Measurements from ENCODE around the gene DPY19L1. TPM values are rescaled to one million over a fixed set of nuclear protein-coding genes. Genes with fewer than 3 reads are reported as not detected.
"Not testable (repeated sequence)": the region's sequence is repeated elsewhere in the genome, so short reads cannot be mapped to it uniquely, and the experiment has no call there.

DPY19L1 gene
- total RNA-seq, 1 experiment from 2014 or later = 10.7 TPM

GRCh38 chr7:34928560-34928959, 108.7 kb downstream of the DPY19L1 start:
- no peak for DNase-seq
- Histone ChIP-seq H3K27me3 (ENCODE audit: low read length) (no peaks in the 10 kb centered on the region), H2AFZ (ENCODE audit: low read length) (no peak overlapping the region), H3K9me2 (replicated peaks; ENCODE audit: low read length) (no peaks in the 10 kb centered on the region), H3K36me3 (ENCODE audit: low read depth, low read length) (no peaks in the 10 kb centered on the region), H3K9me3 (ENCODE audit: low read length) (no peaks in the 10 kb centered on the region), H4K20me1 (ENCODE audit: low read length) (no peaks in the 10 kb centered on the region), H3K4me3 (ENCODE audit: low read length) (no peak overlapping the region), H3K79me2 (ENCODE audit: low read length) (no peaks in the 10 kb centered on the region), H3F3A (ENCODE audit: low read length, unreplicated experiment) (no peaks in the 10 kb centered on the region), H3K4me2 (ENCODE audit: low read length) (no peak overlapping the region), H3K4me1 (ENCODE audit: insufficient read depth, low read length) (no peaks in the 10 kb centered on the region), H3K9ac (ENCODE audit: low read length) (no peak overlapping the region), H3K27ac (ENCODE audit: low read length) (no peak overlapping the region)
- ChIA-PET POLR2A (ENCODE audit: unreplicated experiment) (no interaction called here), CTCF (no interaction called here)
- no peak for ATAC-seq
- BruUV-seq (replicated peaks) = no TSS peak
- TF ChIP-seq EZH2phosphoT487 (IDR thresholded peaks at IDR 0.05; ENCODE audit: borderline replicate concordance, low read length) (no peak), EZH2 (IDR thresholded peaks at IDR 0.05; ENCODE audit: low read length, unreplicated experiment) (no peak)
- TF ChIP-seq, protein P1, sequence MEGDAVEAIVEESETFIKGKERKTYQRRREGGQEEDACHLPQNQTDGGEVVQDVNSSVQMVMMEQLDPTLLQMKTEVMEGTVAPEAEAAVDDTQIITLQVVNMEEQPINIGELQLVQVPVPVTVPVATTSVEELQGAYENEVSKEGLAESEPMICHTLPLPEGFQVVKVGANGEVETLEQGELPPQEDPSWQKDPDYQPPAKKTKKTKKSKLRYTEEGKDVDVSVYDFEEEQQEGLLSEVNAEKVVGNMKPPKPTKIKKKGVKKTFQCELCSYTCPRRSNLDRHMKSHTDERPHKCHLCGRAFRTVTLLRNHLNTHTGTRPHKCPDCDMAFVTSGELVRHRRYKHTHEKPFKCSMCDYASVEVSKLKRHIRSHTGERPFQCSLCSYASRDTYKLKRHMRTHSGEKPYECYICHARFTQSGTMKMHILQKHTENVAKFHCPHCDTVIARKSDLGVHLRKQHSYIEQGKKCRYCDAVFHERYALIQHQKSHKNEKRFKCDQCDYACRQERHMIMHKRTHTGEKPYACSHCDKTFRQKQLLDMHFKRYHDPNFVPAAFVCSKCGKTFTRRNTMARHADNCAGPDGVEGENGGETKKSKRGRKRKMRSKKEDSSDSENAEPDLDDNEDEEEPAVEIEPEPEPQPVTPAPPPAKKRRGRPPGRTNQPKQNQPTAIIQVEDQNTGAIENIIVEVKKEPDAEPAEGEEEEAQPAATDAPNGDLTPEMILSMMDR (conservative IDR thresholded peaks at IDR 0.05; ENCODE audit: low read depth, low read length) = no peak
- intact Hi-C loops (cut with micrococcal nuclease) = no loop called here

GRCh38 chr7:34928052-34928451, 109.2 kb downstream of the DPY19L1 start:
- H4K20me1 ChIP-seq (ENCODE audit: low read length) = no peaks in the 10 kb centered on the region

DNA sequence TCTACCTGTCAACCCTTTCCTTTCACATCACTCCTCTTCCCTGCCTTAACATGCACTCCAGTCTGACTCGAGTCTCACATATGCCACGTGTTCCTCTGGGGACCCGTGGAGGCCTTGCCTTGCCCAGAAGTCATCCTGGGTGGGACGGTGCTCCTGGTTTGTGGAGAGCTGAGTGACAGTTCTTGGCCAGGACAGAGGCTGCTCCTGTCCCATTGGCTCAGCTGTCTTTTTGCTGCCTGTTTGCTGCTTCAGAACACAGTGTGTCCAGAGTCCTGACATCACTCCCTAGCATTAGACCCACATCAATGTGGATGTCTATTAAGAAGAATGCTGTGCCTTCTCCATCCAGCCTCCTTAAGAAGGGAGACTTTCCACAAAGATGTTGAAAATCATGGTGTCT, 116.8 kb downstream of the DPY19L1 start:
- intact Hi-C loops (cut with micrococcal nuclease); H3K9ac ChIP-seq (ENCODE audit: low read length); H3K36me3 ChIP-seq (ENCODE audit: low read depth, low read length); CTCF ChIA-PET; H3K79me2 ChIP-seq (ENCODE audit: low read length); ATAC-seq; H2AFZ ChIP-seq (ENCODE audit: low read length); DNase-seq; H3K4me2 ChIP-seq (ENCODE audit: low read length); H4K20me1 ChIP-seq (ENCODE audit: low read length); H3K9me2 ChIP-seq (replicated peaks; ENCODE audit: low read length); POLR2A ChIA-PET (ENCODE audit: unreplicated experiment); H3F3A ChIP-seq (ENCODE audit: low read length, unreplicated experiment); H3K4me1 ChIP-seq (ENCODE audit: insufficient read depth, low read length); H3K4me3 ChIP-seq (ENCODE audit: low read length); BruUV-seq (replicated peaks); H3K9me3 ChIP-seq (ENCODE audit: low read length); H3K27ac ChIP-seq (ENCODE audit: low read length); H3K27me3 ChIP-seq (ENCODE audit: low read length): not testable (repeated sequence)

More at GRCh38 chr7:34928052-34928451, 109.2 kb downstream of the DPY19L1 start:
- no peak overlapping the region for H3K4me3 ChIP-seq (ENCODE audit: low read length)
- no peak overlapping the region for H2AFZ ChIP-seq (ENCODE audit: low read length)
- intact Hi-C loops (cut with micrococcal nuclease) = no loop called here
- H3K27ac ChIP-seq (ENCODE audit: low read length) = no peak overlapping the region
- TF ChIP-seq EZH2phosphoT487 (IDR thresholded peaks at IDR 0.05; ENCODE audit: borderline replicate concordance, low read length) = no peak
- no peak for TF ChIP-seq EZH2 (IDR thresholded peaks at IDR 0.05; ENCODE audit: low read length, unreplicated experiment)
- TF ChIP-seq, protein P1 (conservative IDR thresholded peaks at IDR 0.05; ENCODE audit: low read depth, low read length) = peak; percentile 72
- H3K27me3 ChIP-seq (ENCODE audit: low read length) = no peaks in the 10 kb centered on the region
- H3K4me2 ChIP-seq (ENCODE audit: low read length) = no peak overlapping the region
- DNase-seq = peak; percentile 53
- no peak overlapping the region for H3K9ac ChIP-seq (ENCODE audit: low read length)
- H3K36me3 ChIP-seq (ENCODE audit: low read depth, low read length) = no peaks in the 10 kb centered on the region
- no peaks in the 10 kb centered on the region for H3F3A ChIP-seq (ENCODE audit: low read length, unreplicated experiment)
- H3K9me3 ChIP-seq (ENCODE audit: low read length) = no peaks in the 10 kb centered on the region
- H3K79me2 ChIP-seq (ENCODE audit: low read length) = no peaks in the 10 kb centered on the region
- ChIA-PET POLR2A (ENCODE audit: unreplicated experiment) (no interaction called here), CTCF (no interaction called here)
- no TSS peak for BruUV-seq (replicated peaks)
- H3K4me1 ChIP-seq (ENCODE audit: insufficient read depth, low read length) = no peaks in the 10 kb centered on the region
- no peaks in the 10 kb centered on the region for H3K9me2 ChIP-seq (replicated peaks; ENCODE audit: low read length)
- peak; percentile 58 for ATAC-seq

DNA sequence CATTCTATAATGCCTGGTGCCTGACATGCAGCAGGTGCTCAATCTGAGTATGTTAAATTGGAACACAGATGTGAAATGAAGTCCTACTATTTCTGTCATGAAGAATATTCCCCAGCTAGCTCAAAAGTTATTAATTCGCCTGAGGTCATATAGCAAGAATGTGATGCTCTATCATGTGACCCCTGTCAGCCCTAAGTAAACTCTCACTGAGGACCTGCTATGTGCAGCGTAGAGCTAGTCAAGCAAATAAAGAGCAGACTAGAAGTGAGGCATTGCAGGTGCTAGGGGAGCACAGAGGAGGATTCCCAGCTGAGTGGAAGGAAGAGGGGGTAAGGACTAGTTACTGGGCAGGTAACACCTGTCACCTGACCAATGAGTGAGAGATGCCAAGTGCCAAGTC, 118.2 kb downstream of the DPY19L1 start:
- H3K9ac ChIP-seq (ENCODE audit: low read length); BruUV-seq (replicated peaks); H3K9me2 ChIP-seq (replicated peaks; ENCODE audit: low read length); H3K27ac ChIP-seq (ENCODE audit: low read length); H4K20me1 ChIP-seq (ENCODE audit: low read length); H2AFZ ChIP-seq (ENCODE audit: low read length); H3K27me3 ChIP-seq (ENCODE audit: low read length); CTCF ChIA-PET; DNase-seq; H3K36me3 ChIP-seq (ENCODE audit: low read depth, low read length); H3K79me2 ChIP-seq (ENCODE audit: low read length); H3K4me1 ChIP-seq (ENCODE audit: insufficient read depth, low read length); ATAC-seq; H3F3A ChIP-seq (ENCODE audit: low read length, unreplicated experiment); H3K4me2 ChIP-seq (ENCODE audit: low read length); H3K4me3 ChIP-seq (ENCODE audit: low read length); POLR2A ChIA-PET (ENCODE audit: unreplicated experiment); H3K9me3 ChIP-seq (ENCODE audit: low read length); intact Hi-C loops (cut with micrococcal nuclease): not testable (repeated sequence)

DNA sequence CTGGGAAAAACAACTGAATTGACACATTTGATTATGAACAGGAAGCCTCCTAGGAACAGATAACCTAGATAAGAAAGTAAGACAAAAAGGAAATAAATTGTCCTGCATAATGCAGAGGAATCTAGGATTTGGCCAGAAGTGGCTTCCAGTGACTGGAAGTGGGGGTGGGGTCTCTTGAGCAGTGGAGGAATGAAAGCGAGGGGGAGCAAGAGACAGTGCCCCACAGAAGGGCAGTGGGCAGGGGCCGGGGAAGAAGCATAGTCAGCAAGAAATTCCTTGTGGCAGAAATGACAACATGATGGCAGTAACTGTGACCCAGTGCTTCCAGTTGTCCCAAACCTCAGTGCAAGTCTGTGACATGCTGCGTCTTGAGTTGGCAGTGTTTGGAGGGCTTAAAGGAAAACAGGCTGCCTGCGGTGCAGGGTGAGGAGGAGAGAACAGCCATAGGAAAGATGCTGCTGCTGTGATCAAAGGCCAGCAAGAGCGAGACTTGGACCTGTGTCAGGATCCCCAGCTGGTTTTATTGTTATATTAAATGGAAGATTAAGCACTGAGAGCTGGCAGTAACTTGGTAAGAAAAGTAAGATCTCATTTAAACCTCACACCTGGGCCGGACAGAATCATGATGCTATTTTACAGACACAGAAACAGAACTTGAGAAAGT, 119.0 kb downstream of the DPY19L1 start:
- H3K9ac ChIP-seq (ENCODE audit: low read length); H3K27me3 ChIP-seq (ENCODE audit: low read length); H3K4me2 ChIP-seq (ENCODE audit: low read length); H4K20me1 ChIP-seq (ENCODE audit: low read length); H3K9me2 ChIP-seq (replicated peaks; ENCODE audit: low read length); H3F3A ChIP-seq (ENCODE audit: low read length, unreplicated experiment); H3K27ac ChIP-seq (ENCODE audit: low read length); intact Hi-C loops (cut with micrococcal nuclease); CTCF ChIA-PET; H3K4me3 ChIP-seq (ENCODE audit: low read length); H2AFZ ChIP-seq (ENCODE audit: low read length); H3K36me3 ChIP-seq (ENCODE audit: low read depth, low read length); H3K9me3 ChIP-seq (ENCODE audit: low read length); POLR2A ChIA-PET (ENCODE audit: unreplicated experiment); DNase-seq; H3K79me2 ChIP-seq (ENCODE audit: low read length); BruUV-seq (replicated peaks); ATAC-seq; H3K4me1 ChIP-seq (ENCODE audit: insufficient read depth, low read length): not testable (repeated sequence)
